PC-3 (cell line): Measurements from ENCODE around the gene ZNF738. TPM values are rescaled to one million over a fixed set of nuclear protein-coding genes. Genes with fewer than 3 reads are reported as not detected.

ENCODE experiments used
- ATAC-seq: fragments of 200-7000 bp; cut with Tn5 transposase; 2 replicates; pipeline ENCODE4 v1.9.1; 2020; ENCODE audit warnings: mild to moderate bottlenecking, moderate library complexity
- BruUV-seq: library from RNA; stranded (reverse); fragments of 400-500 nt; replicated peaks from 2 replicates; lab custom pipeline; 2021; lab: Mats Ljungman, UMichigan
- CTCF ChIA-PET: fragments of 300-600 bp; sonication (Branson Sonifier 250); formaldehyde crosslinking; loops from one replicate; lab custom pipeline; 2022; ENCODE audit warnings: antibody characterized with exemption; lab: Charles Lee
- POLR2A ChIA-PET: fragments of 300-600 bp; sonication (Branson Sonifier 250); formaldehyde crosslinking; loops from one replicate; lab custom pipeline; 2022; ENCODE audit warnings: antibody characterized with exemption; ENCODE audit not compliant: unreplicated experiment; lab: Charles Lee
- DNase-seq: peaks from one replicate; pipeline ENCODE4 v3.0.0-alpha.2; 2015
- H2AFZ ChIP-seq: fragments of 300-600 bp; sonication (generic); 2 replicates; pipeline ENCODE4 v1.6.0; 2016; ENCODE audit warnings: antibody characterized with exemption, low read length
- H3F3A ChIP-seq: fragments of 300-600 bp; sonication (generic); one replicate; pipeline ENCODE4 v1.6.0; 2017; ENCODE audit warnings: antibody characterized with exemption, low read length, control low read depth, mild to moderate bottlenecking; ENCODE audit not compliant: unreplicated experiment
- H3K27ac ChIP-seq: fragments of 300-600 bp; sonication (generic); 2 replicates; pipeline ENCODE4 v1.5.1; 2016; ENCODE audit warnings: mild to moderate bottlenecking, low read length
- H3K27me3 ChIP-seq: fragments of 300-600 bp; sonication (generic); 2 replicates; pipeline ENCODE4 v1.6.1; 2016; ENCODE audit warnings: low read length, mixed read lengths
- H3K36me3 ChIP-seq: fragments of 300-600 bp; sonication (generic); 2 replicates; pipeline ENCODE4 v1.6.1; 2016; ENCODE audit warnings: low read depth, mixed run types, low read length, mixed read lengths
- H3K4me1 ChIP-seq: fragments of 300-600 bp; sonication (generic); 2 replicates; pipeline ENCODE4 v1.5.1; 2016; ENCODE audit warnings: low read length; ENCODE audit not compliant: insufficient read depth
- H3K4me2 ChIP-seq: fragments of 300-600 bp; sonication (generic); 2 replicates; pipeline ENCODE4 v1.6.0; 2016; ENCODE audit warnings: low read length
- H3K4me3 ChIP-seq: fragments of 300-600 bp; sonication (generic); 2 replicates; pipeline ENCODE4 v1.5.1; 2016; ENCODE audit warnings: mild to moderate bottlenecking, low read length, mixed read lengths
- H3K79me2 ChIP-seq: fragments of 300-600 bp; sonication (generic); 2 replicates; pipeline ENCODE4 v1.6.1; 2017; ENCODE audit warnings: low read length, mixed read lengths
- H3K9ac ChIP-seq: fragments of 300-600 bp; sonication (generic); 2 replicates; pipeline ENCODE4 v1.6.0; 2016; ENCODE audit warnings: mild to moderate bottlenecking, low read length
- H3K9me2 ChIP-seq: fragments of 300-600 bp; sonication (generic); replicated peaks from 2 replicates; pipeline ENCODE4 v1.6.1; 2016; ENCODE audit warnings: mixed run types, low read length, mixed read lengths
- H3K9me3 ChIP-seq: fragments of 300-600 bp; sonication (generic); 2 replicates; pipeline ENCODE4 v1.6.1; 2016; ENCODE audit warnings: low read length, mixed read lengths
- H4K20me1 ChIP-seq: fragments of 300-600 bp; sonication (generic); 2 replicates; pipeline ENCODE4 v1.6.1; 2016; ENCODE audit warnings: low read length, mixed read lengths
- CTCF ChIP-seq: fragments of 300-600 bp; sonication (generic); conservative IDR thresholded peaks from 2 replicates; pipeline ENCODE4 v1.5.1; 2017; ENCODE audit warnings: antibody characterized with exemption, low read depth, mild to moderate bottlenecking, low read length
- EZH2 ChIP-seq: fragments of 300-600 bp; sonication (generic); IDR thresholded peaks from one replicate; pipeline ENCODE4 v1.6.1; 2017; ENCODE audit warnings: antibody characterized with exemption, mild to moderate bottlenecking, low read length; ENCODE audit not compliant: unreplicated experiment
- EZH2phosphoT487 ChIP-seq: fragments of 300-600 bp; sonication (generic); IDR thresholded peaks from 2 replicates; pipeline ENCODE4 v1.6.1; 2018; ENCODE audit warnings: mild to moderate bottlenecking, antibody characterized with exemption, low read length, borderline replicate concordance
- intact Hi-C: fragments of 100-400 bp; cut with micrococcal nuclease; formaldehyde crosslinking; loops from 2 replicates; pipeline ENCODE4 v1.9.0; 2023
- total RNA-seq: library from RNA; depleted of rRNA; stranded (reverse); fragments of >200 nt; gene quantifications from 2 replicates; pipeline ENCODE4 v1.2.3, GENCODE V29; 2014; rRNA removed

The ZNF738 gene
- total RNA-seq, 1 experiment from 2014 or later = 8.1 TPM

GRCh38 chr19:21423057-21424041 is 64.5 kb downstream of the ZNF738 start:
- no peaks in the 10 kb centered on the region for H3K27me3 ChIP-seq
- H3K79me2 ChIP-seq = no peaks in the 10 kb centered on the region
- H2AFZ ChIP-seq = no peak overlapping the region
- CTCF ChIA-PET = no interaction called here
- no peak for TF ChIP-seq EZH2phosphoT487
- TF ChIP-seq CTCF = no peak
- no peak for TF ChIP-seq EZH2
- BruUV-seq = no TSS peak
- H3K9me3 ChIP-seq = peaks cover 41% of the 10 kb centered on the region
- intact Hi-C loops = no loop called here
- H4K20me1 ChIP-seq = no peaks in the 10 kb centered on the region
- no peak overlapping the region for H3K4me3 ChIP-seq
- POLR2A ChIA-PET = no interaction called here
- H3K36me3 ChIP-seq = no peaks in the 10 kb centered on the region; the same call in 1 of the 2 replicates
- ATAC-seq (no peak), DNase-seq (no peak)
- H3K9ac ChIP-seq = no peak overlapping the region
- no peaks in the 10 kb centered on the region for H3K9me2 ChIP-seq
- H3K4me2 ChIP-seq = no peak overlapping the region
- H3K27ac ChIP-seq = no peak overlapping the region
- no peaks in the 10 kb centered on the region for H3K4me1 ChIP-seq
- H3F3A ChIP-seq = no peaks in the 10 kb centered on the region

Other genes with a start within 250 kb of the ZNF738 start
- 2.5 and 9.2 TPM in 2 replicates for gene ZNF431, start 217.0 kb upstream of the ZNF738 start, total RNA-seq
- gene ZNF708, start 29.6 kb upstream of the ZNF738 start, total RNA-seq = 4.2 and 7.3 TPM in 2 replicates
- gene ZNF493, start 38.1 kb downstream of the ZNF738 start, total RNA-seq = 1.3 and 3.6 TPM in 2 replicates
- gene ZNF429, start 146.6 kb downstream of the ZNF738 start, total RNA-seq = 0.66 and 5.2 TPM in 2 replicates